ENCODE data around the gene ANO10. TPM values are rescaled to one million over a fixed set of nuclear protein-coding genes. Genes with fewer than 3 reads are reported as not detected.
"Not testable (repeated sequence)": the region's sequence is repeated elsewhere in the genome, so short reads cannot be mapped to it uniquely, and the experiment has no call there.

The ANO10 gene
- total RNA-seq, 1 donor from 2014 or later = 32.0 TPM

DNA sequence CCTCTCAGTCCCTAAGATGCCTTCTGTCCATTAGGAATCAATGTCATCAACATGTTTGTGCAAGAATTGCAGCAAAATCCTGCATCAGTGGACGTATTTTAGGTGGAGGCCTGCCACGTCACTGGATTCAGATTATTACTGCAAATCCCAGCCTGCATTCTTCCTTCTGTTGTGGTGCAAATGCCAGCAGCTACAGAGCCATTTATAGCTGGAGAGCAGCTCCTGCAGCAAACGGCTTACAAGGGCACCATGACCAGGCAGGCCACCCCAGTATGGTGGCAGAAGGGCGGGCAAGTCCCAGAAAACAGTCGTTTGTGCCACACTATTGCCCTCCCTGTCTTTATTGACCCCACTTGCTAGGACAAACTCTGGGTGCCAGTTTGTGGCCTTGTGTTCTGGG is 260.7 kb downstream of the ANO10 start:
- H3K4me1 Mint-ChIP-seq = no peaks in the 10 kb centered on the region
- peaks cover 5% of the 10 kb centered on the region for H3K9me3 Mint-ChIP-seq
- TF ChIP-seq, protein P1, sequence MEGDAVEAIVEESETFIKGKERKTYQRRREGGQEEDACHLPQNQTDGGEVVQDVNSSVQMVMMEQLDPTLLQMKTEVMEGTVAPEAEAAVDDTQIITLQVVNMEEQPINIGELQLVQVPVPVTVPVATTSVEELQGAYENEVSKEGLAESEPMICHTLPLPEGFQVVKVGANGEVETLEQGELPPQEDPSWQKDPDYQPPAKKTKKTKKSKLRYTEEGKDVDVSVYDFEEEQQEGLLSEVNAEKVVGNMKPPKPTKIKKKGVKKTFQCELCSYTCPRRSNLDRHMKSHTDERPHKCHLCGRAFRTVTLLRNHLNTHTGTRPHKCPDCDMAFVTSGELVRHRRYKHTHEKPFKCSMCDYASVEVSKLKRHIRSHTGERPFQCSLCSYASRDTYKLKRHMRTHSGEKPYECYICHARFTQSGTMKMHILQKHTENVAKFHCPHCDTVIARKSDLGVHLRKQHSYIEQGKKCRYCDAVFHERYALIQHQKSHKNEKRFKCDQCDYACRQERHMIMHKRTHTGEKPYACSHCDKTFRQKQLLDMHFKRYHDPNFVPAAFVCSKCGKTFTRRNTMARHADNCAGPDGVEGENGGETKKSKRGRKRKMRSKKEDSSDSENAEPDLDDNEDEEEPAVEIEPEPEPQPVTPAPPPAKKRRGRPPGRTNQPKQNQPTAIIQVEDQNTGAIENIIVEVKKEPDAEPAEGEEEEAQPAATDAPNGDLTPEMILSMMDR (conservative IDR thresholded peaks at IDR 0.05) = no peak
- no peak overlapping the region for H3K27ac Mint-ChIP-seq (ENCODE audit: unreplicated experiment)
- no peak for DNase-seq (ENCODE audit: low read depth, low spot score)
- peaks cover 3% of the 10 kb centered on the region for H3K36me3 Mint-ChIP-seq (ENCODE audit: low read depth)
- no peak overlapping the region for H3K4me3 Mint-ChIP-seq
- no peaks in the 10 kb centered on the region for H3K27me3 Mint-ChIP-seq (ENCODE audit: low read depth)

GRCh38 chr3:43356033-43356432 is 265.8 kb downstream of the ANO10 start:
- Mint-ChIP-seq H3K36me3 (ENCODE audit: low read depth) (peaks cover 47% of the 10 kb centered on the region), H3K9me3 (peaks cover 47% of the 10 kb centered on the region)
- H3K27ac Mint-ChIP-seq (ENCODE audit: unreplicated experiment); H3K4me3 Mint-ChIP-seq; H3K27me3 Mint-ChIP-seq (ENCODE audit: low read depth); DNase-seq (ENCODE audit: low read depth, low spot score); H3K4me1 Mint-ChIP-seq: not testable (repeated sequence)

DNA sequence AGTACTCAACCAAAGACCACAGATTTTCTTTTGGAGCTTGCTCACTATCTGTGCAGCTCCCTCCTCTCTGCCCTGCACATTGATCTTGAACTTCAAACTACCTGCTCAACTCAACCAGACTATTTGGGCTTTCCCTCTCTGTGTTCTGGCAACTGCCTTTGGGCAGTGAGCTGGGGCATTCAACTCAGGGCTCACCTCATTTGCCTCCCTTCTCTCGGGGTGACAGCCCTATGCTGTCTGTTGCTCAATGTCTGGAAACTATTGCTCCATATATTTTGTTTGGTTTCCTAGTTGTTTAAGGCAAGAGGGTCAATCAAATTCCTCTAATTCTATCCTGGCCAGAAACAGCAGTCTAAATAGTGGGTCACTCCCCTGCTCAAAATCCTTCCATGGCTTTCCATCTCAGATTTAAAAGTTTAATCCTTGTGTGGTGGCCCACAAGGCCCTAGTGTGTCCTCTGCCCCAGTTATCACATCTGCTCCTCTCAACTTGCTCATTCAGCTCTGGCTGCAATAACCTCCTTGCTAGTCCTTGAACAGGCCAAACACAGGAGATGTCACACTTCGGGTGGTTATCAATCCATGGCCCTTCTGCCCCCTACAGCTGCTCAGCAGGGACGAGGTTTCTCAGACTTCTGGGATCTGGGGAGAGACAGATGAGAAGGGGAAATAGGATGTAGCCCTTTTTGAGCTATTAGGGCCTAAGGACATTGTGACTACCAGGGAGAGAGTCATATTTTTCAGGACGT is 267.7 kb downstream of the ANO10 start:
- Mint-ChIP-seq H3K27ac (ENCODE audit: unreplicated experiment) (no peak overlapping the region), H3K27me3 (ENCODE audit: low read depth) (no peaks in the 10 kb centered on the region), H3K9me3 (peaks cover 47% of the 10 kb centered on the region), H3K4me1 (peaks cover 2% of the 10 kb centered on the region), H3K4me3 (no peak overlapping the region), H3K36me3 (ENCODE audit: low read depth) (peaks cover 57% of the 10 kb centered on the region)
- no peak for DNase-seq (ENCODE audit: low read depth, low spot score)
- TF ChIP-seq, protein P1 (conservative IDR thresholded peaks at IDR 0.05) = no peak

GRCh38 chr3:43353393-43353792 is 268.4 kb downstream of the ANO10 start:
- Mint-ChIP-seq H3K4me1 (peaks cover 4% of the 10 kb centered on the region), H3K4me3 (no peak overlapping the region), H3K36me3 (ENCODE audit: low read depth) (peaks cover 59% of the 10 kb centered on the region), H3K27ac (ENCODE audit: unreplicated experiment) (no peak overlapping the region), H3K9me3 (peaks cover 47% of the 10 kb centered on the region), H3K27me3 (ENCODE audit: low read depth) (no peaks in the 10 kb centered on the region)
- TF ChIP-seq, protein P1 (conservative IDR thresholded peaks at IDR 0.05) = no peak
- no peak for DNase-seq (ENCODE audit: low read depth, low spot score)

DNA sequence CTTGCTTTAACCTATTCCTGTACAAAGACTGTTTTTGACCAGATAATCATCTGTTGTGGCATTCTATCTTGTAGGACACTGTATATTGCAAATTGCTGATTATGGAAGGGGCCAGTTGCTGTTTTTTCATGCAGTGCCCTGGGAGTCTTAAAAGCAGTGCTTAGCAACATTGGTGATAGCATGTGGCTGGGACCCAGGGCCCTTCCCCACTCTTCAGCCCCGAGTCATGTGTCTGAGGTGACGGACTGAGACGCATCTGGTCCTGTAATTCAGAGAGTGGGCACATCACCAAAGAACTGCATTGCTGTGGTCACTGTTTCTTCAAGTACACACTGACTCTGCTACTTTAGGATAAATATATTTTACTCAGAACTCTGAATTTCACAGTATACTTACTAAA is 272.1 kb downstream of the ANO10 start:
- H3K36me3 Mint-ChIP-seq (ENCODE audit: low read depth) = peaks cover 65% of the 10 kb centered on the region
- TF ChIP-seq, protein P1 (conservative IDR thresholded peaks at IDR 0.05) = no peak
- H3K4me3 Mint-ChIP-seq = no peak overlapping the region
- H3K9me3 Mint-ChIP-seq = peaks cover 31% of the 10 kb centered on the region
- H3K27me3 Mint-ChIP-seq (ENCODE audit: low read depth) = no peaks in the 10 kb centered on the region
- no peak overlapping the region for H3K27ac Mint-ChIP-seq (ENCODE audit: unreplicated experiment)
- DNase-seq (ENCODE audit: low read depth, low spot score) = no peak
- H3K4me1 Mint-ChIP-seq = peaks cover 4% of the 10 kb centered on the region

GRCh38 chr3:43348852-43349574 is 272.8 kb downstream of the ANO10 start:
- no peak overlapping the region for H3K27ac Mint-ChIP-seq (ENCODE audit: unreplicated experiment)
- H3K27me3 Mint-ChIP-seq (ENCODE audit: low read depth) = no peaks in the 10 kb centered on the region
- TF ChIP-seq, protein P1 (conservative IDR thresholded peaks at IDR 0.05) = no peak
- peaks cover 24% of the 10 kb centered on the region for H3K9me3 Mint-ChIP-seq
- DNase-seq (ENCODE audit: low read depth, low spot score) = no peak
- H3K36me3 Mint-ChIP-seq (ENCODE audit: low read depth) = peaks cover 63% of the 10 kb centered on the region
- peaks cover 5% of the 10 kb centered on the region for H3K4me1 Mint-ChIP-seq
- H3K4me3 Mint-ChIP-seq = no peak overlapping the region
